NB4 (cell line): Measurements from ENCODE around the gene KLC4.

Experiments
- CTCF ChIP-seq: IDR thresholded peaks from one replicate; pipeline ENCODE4 v1.5.1; 2012; ENCODE audit warnings: low read depth, low read length
- MAX ChIP-seq: IDR thresholded peaks from 2 replicates; pipeline ENCODE4 v1.6.1; 2011; ENCODE audit warnings: low read depth, low read length
- MYC ChIP-seq: IDR thresholded peaks from 2 replicates; pipeline ENCODE4 v1.6.1; 2011; ENCODE audit warnings: low read depth, low read length
- POLR2A ChIP-seq: IDR thresholded peaks from 2 replicates; pipeline ENCODE4 v1.6.1; 2011; ENCODE audit warnings: mild to moderate bottlenecking; ENCODE audit not compliant: insufficient read length; ENCODE audit errors: extremely low read depth

GRCh38 chr6:43060755-43061633, 1.6 kb downstream of the KLC4 start:
- TF ChIP-seq CTCF (no peak), MAX (no peak), POLR2A (no peak), MYC (no peak)
